ENCODE measurements around the gene METTL27. TPM values are rescaled to one million over a fixed set of nuclear protein-coding genes. Genes with fewer than 3 reads are reported as not detected.

The METTL27 gene
- total RNA-seq, 6 experiments from 2014 or later = 3.9 to 7.2 (median 6.0) TPM

DNA sequence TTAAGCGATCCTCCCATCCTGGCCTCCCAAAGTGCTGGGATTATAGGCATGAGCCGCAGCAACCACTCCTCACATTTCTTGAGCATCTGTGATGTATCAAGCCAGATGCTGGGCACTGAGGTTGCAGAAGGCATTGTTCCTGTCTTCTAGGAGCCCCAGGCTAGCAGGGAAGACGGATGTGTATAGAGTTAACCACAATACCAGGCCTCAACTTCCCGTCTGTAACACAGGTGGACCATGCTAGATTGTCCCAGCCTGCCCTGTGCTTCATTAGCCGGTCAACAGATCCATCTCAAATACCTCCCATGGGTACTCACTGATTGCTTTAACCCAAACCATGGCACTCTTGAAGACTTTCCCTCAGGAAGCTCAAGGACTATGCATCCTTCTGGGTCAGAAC lies 13.3 kb downstream of the METTL27 start:
- no peak overlapping the region for H3K4me3 Mint-ChIP-seq
- peaks cover 5% of the 10 kb centered on the region; the same call in 1 of the 2 replicates for H3K27me3 Mint-ChIP-seq (ENCODE audit: insufficient read depth)
- no peak for DNase-seq
- no peaks in the 10 kb centered on the region for H3K9me3 Mint-ChIP-seq
- H3K4me1 Mint-ChIP-seq (ENCODE audit: low read depth) = peaks cover 40% of the 10 kb centered on the region
- no peaks in the 10 kb centered on the region for H3K36me3 Mint-ChIP-seq (ENCODE audit: low read depth)
- no peak overlapping the region for H3K27ac Mint-ChIP-seq
- no peak for TF ChIP-seq CTCF (IDR thresholded peaks at IDR 0.05)

GRCh38 chr7:73828107-73828803 lies 14.1 kb downstream of the METTL27 start:
- H3K27me3 Mint-ChIP-seq (ENCODE audit: insufficient read depth) = peaks cover 4% of the 10 kb centered on the region; the same call in 1 of the 2 replicates
- no peaks in the 10 kb centered on the region for H3K36me3 Mint-ChIP-seq (ENCODE audit: low read depth)
- H3K4me1 Mint-ChIP-seq (ENCODE audit: low read depth) = peaks cover 39% of the 10 kb centered on the region

GRCh38 chr7:73827567-73828106 lies 14.7 kb downstream of the METTL27 start:
- Mint-ChIP-seq H3K9me3 (no peaks in the 10 kb centered on the region), H3K27ac (no peak overlapping the region)

More at GRCh38 chr7:73828107-73828803, 14.1 kb downstream of the METTL27 start:
- no peaks in the 10 kb centered on the region for H3K9me3 Mint-ChIP-seq
- H3K4me3 Mint-ChIP-seq = no peak overlapping the region
- H3K27ac Mint-ChIP-seq = peak overlapping the region; percentile 40
- peak; percentile 57 for DNase-seq
- no peak for TF ChIP-seq CTCF (IDR thresholded peaks at IDR 0.05)

GRCh38 chr7:73824986-73825385 lies 17.3 kb downstream of the METTL27 start:
- Mint-ChIP-seq H3K4me3 (no peak overlapping the region), H3K36me3 (ENCODE audit: low read depth) (no peaks in the 10 kb centered on the region), H3K27ac (no peak overlapping the region), H3K27me3 (ENCODE audit: insufficient read depth) (peaks cover 4% of the 10 kb centered on the region; the same call in 1 of the 2 replicates), H3K4me1 (ENCODE audit: low read depth) (peaks cover 56% of the 10 kb centered on the region), H3K9me3 (no peaks in the 10 kb centered on the region)
- DNase-seq = no peak
- TF ChIP-seq CTCF (IDR thresholded peaks at IDR 0.05) = no peak

More at GRCh38 chr7:73827567-73828106, 14.7 kb downstream of the METTL27 start:
- peaks cover 4% of the 10 kb centered on the region; the same call in 1 of the 2 replicates for H3K27me3 Mint-ChIP-seq (ENCODE audit: insufficient read depth)
- no peak for DNase-seq
- H3K4me3 Mint-ChIP-seq = no peak overlapping the region
- H3K36me3 Mint-ChIP-seq (ENCODE audit: low read depth) = no peaks in the 10 kb centered on the region
- no peak for TF ChIP-seq CTCF (IDR thresholded peaks at IDR 0.05)
- H3K4me1 Mint-ChIP-seq (ENCODE audit: low read depth) = peaks cover 45% of the 10 kb centered on the region

GRCh38 chr7:73823873-73824592 lies 18.3 kb downstream of the METTL27 start:
- Mint-ChIP-seq H3K4me1 (ENCODE audit: low read depth) (peaks cover 49% of the 10 kb centered on the region), H3K27ac (peak overlapping the region; percentile 96; the same call in 1 of the 2 replicates), H3K27me3 (ENCODE audit: insufficient read depth) (peaks cover 2% of the 10 kb centered on the region; the same call in 1 of the 2 replicates), H3K4me3 (no peak overlapping the region), H3K36me3 (ENCODE audit: low read depth) (no peaks in the 10 kb centered on the region), H3K9me3 (no peaks in the 10 kb centered on the region)
- DNase-seq = no peak
- TF ChIP-seq CTCF (IDR thresholded peaks at IDR 0.05) = no peak

Data from HFFc6 (cell line).